Calu3 (cell line): Measurements from ENCODE around the gene PWWP2A. TPM values are rescaled to one million over a fixed set of nuclear protein-coding genes. Genes with fewer than 3 reads are reported as not detected.
A peak's percentile ranks its signal among the peaks of the same experiment; 100 is the strongest.
"Not testable (repeated sequence)": the region's sequence is repeated elsewhere in the genome, so short reads cannot be mapped to it uniquely, and the experiment has no call there.

Experiments
- BruUV-seq: library from RNA; stranded (reverse); fragments of 400-500 nt; replicated peaks from 2 replicates; lab custom pipeline; 2021; lab: Mats Ljungman, UMichigan
- CTCF ChIA-PET: fragments of 300-600 bp; sonication (Branson Sonifier 250); formaldehyde crosslinking; loops from one replicate; lab custom pipeline; 2022; ENCODE audit warnings: antibody characterized with exemption; lab: Charles Lee
- DNase-seq: peaks from one replicate; pipeline ENCODE4 v3.0.0; 2022
- H3K27ac Mint-ChIP-seq: one replicate; pipeline ENCODE4 v1.8.0; 2022; ENCODE audit warnings: mixed read lengths; ENCODE audit not compliant: unreplicated experiment
- H3K27me3 Mint-ChIP-seq: one replicate; pipeline ENCODE4 v1.8.0; 2022; ENCODE audit warnings: mixed read lengths; ENCODE audit not compliant: unreplicated experiment
- H3K36me3 Mint-ChIP-seq: one replicate; pipeline ENCODE4 v1.8.0; 2022; ENCODE audit warnings: mild to moderate bottlenecking, moderate library complexity, mixed read lengths; ENCODE audit not compliant: insufficient read depth, unreplicated experiment
- H3K4me1 Mint-ChIP-seq: one replicate; pipeline ENCODE4 v1.8.0; 2022; ENCODE audit warnings: mild to moderate bottlenecking, low read depth, mixed read lengths; ENCODE audit not compliant: unreplicated experiment
- H3K4me3 Mint-ChIP-seq: one replicate; pipeline ENCODE4 v1.8.0; 2022; ENCODE audit warnings: mild to moderate bottlenecking, low read depth, moderate library complexity, mixed read lengths; ENCODE audit not compliant: unreplicated experiment
- H3K9me3 Mint-ChIP-seq: one replicate; pipeline ENCODE4 v1.8.0; 2022; ENCODE audit warnings: low read depth, mixed read lengths; ENCODE audit not compliant: unreplicated experiment
- CTCF ChIP-seq: fragments of 200-600 bp; IDR thresholded peaks from one replicate; pipeline ENCODE4 v1.8.0; 2022; ENCODE audit warnings: antibody characterized with exemption; ENCODE audit not compliant: unreplicated experiment
- intact Hi-C: fragments of 100-400 bp; cut with micrococcal nuclease; formaldehyde crosslinking; loops from one replicate; pipeline ENCODE4 v1.10.0; 2022; ENCODE audit not compliant: unreplicated experiment
- total RNA-seq: library from RNA; stranded (reverse); gene quantifications from 2 replicates; pipeline ENCODE4 v1.2.3, GENCODE V29; 2022

Gene PWWP2A
- total RNA-seq, 1 experiment from 2014 or later: 36.4 TPM

- no peaks in the 10 kb centered on the region for H3K27me3 Mint-ChIP-seq
- H3K4me3 Mint-ChIP-seq: no peak overlapping the region
- CTCF ChIA-PET: interaction anchor here (0.6 kb wide), 1 partner anchor 9 kb away, joined by 3 read pairs; no protein-coding TSS in a partner anchor
- no peaks in the 10 kb centered on the region for H3K9me3 Mint-ChIP-seq
- no peak overlapping the region for H3K27ac Mint-ChIP-seq
- no peaks in the 10 kb centered on the region for H3K4me1 Mint-ChIP-seq
- DNase-seq: no peak
- no peak for TF ChIP-seq CTCF
- peaks cover 11% of the 10 kb centered on the region for H3K36me3 Mint-ChIP-seq
- BruUV-seq: no TSS peak
- intact Hi-C loops: no loop called here
These were observed 47.3 kb downstream of the PWWP2A start for GRCh38 chr5:160071916-160072315.

- H3K36me3 Mint-ChIP-seq: peaks cover 11% of the 10 kb centered on the region
- no peak overlapping the region for H3K4me3 Mint-ChIP-seq
- intact Hi-C loops: no loop called here
- H3K27me3 Mint-ChIP-seq: no peaks in the 10 kb centered on the region
- CTCF ChIA-PET: interaction anchor here (0.6 kb wide), 2 partner anchors 10 to 26 kb away, joined by 3 to 4 read pairs; no protein-coding TSS in a partner anchor
- H3K9me3 Mint-ChIP-seq: no peaks in the 10 kb centered on the region
- no peak for TF ChIP-seq CTCF
- no TSS peak for BruUV-seq
- H3K27ac Mint-ChIP-seq: no peak overlapping the region
- DNase-seq: no peak
- H3K4me1 Mint-ChIP-seq: no peaks in the 10 kb centered on the region
These were observed 47.7 kb downstream of the PWWP2A start for GRCh38 chr5:160071516-160071915.

- H3K9me3 Mint-ChIP-seq, H3K4me3 Mint-ChIP-seq, BruUV-seq, H3K27me3 Mint-ChIP-seq, H3K27ac Mint-ChIP-seq, CTCF ChIA-PET, intact Hi-C loops, DNase-seq: not testable (repeated sequence)
- Mint-ChIP-seq H3K4me1 (peaks cover 15% of the 10 kb centered on the region), H3K36me3 (peaks cover 33% of the 10 kb centered on the region)
These were observed 50.1 kb downstream of the PWWP2A start for GRCh38 chr5:160069120-160069519.

GRCh38 chr5:160064995-160065614, 54.1 kb downstream of the PWWP2A start:
- Mint-ChIP-seq H3K9me3 (no peaks in the 10 kb centered on the region), H3K4me1 (peaks cover 16% of the 10 kb centered on the region), H3K27ac (peak overlapping the region; percentile 85), H3K4me3 (no peak overlapping the region), H3K36me3 (peaks cover 30% of the 10 kb centered on the region), H3K27me3 (no peaks in the 10 kb centered on the region)
- DNase-seq: peak; percentile 74
- BruUV-seq: TSS peak; percentile 94
- TF ChIP-seq CTCF: no peak
- intact Hi-C loops: no loop called here
- CTCF ChIA-PET: interaction anchor here (0.5 to 1.4 kb wide), 7 partner anchors 8 to 1363 kb away, joined by 3 to 10 read pairs (median 3); no protein-coding TSS in a partner anchor

- no peaks in the 10 kb centered on the region for H3K9me3 Mint-ChIP-seq
- H3K27me3 Mint-ChIP-seq: no peaks in the 10 kb centered on the region
- peak; percentile 35 for DNase-seq
- no peak for TF ChIP-seq CTCF
- CTCF ChIA-PET: interaction anchor here (1.4 kb wide), 1 partner anchor 42 kb away, joined by 5 read pairs; no protein-coding TSS in a partner anchor
- H3K4me3 Mint-ChIP-seq: no peak overlapping the region
- intact Hi-C loops: no loop called here
- peak overlapping the region; percentile 85 for H3K27ac Mint-ChIP-seq
- BruUV-seq: no TSS peak
- peaks cover 16% of the 10 kb centered on the region for H3K4me1 Mint-ChIP-seq
- H3K36me3 Mint-ChIP-seq: peaks cover 30% of the 10 kb centered on the region
These were observed 54.8 kb downstream of the PWWP2A start for GRCh38 chr5:160064417-160064810.
